A549 (cell line): ENCODE measurements around the gene CMTM5.

Experiments used
- CHD2 ChIP-seq: fragments of 150-350 bp; IDR thresholded peaks from 2 replicates; pipeline ENCODE4 v1.6.1; 2014; ENCODE audit warnings: low read length; ENCODE audit not compliant: partially characterized antibody
- CTCF ChIP-seq: fragments of >200 bp; sonication (Bioruptor Twin); formaldehyde crosslinking; IDR thresholded peaks from 3 replicates; pipeline ENCODE4 v1.5.1; 2016
- EP300 ChIP-seq, 2 experiments: fragments of >200 bp; sonication (Bioruptor Twin); formaldehyde crosslinking; IDR thresholded peaks; 2 replicates in 1 of 2; 3 replicates in 1 of 2; pipeline ENCODE4 v1.6.1; 2016 to 2017
- ESRRA ChIP-seq: fragments of 150-350 bp; IDR thresholded peaks from 2 replicates; pipeline ENCODE4 v1.6.1; 2014; ENCODE audit warnings: mild to moderate bottlenecking, low read length, borderline replicate concordance
- HDAC2 ChIP-seq: fragments of 200-600 bp; sonication (generic); IDR thresholded peaks from 2 replicates; pipeline ENCODE4 v1.6.1; 2016
- PHF8 ChIP-seq: fragments of 200-600 bp; sonication (generic); IDR thresholded peaks from 2 replicates; pipeline ENCODE4 v1.6.1; 2016; ENCODE audit warnings: low read depth, mild to moderate bottlenecking, antibody characterized with exemption, moderate library complexity, borderline replicate concordance
- POLR2A ChIP-seq: IDR thresholded peaks from 2 replicates; pipeline ENCODE4 v1.6.1; 2012; ENCODE audit warnings: mild to moderate bottlenecking, low read length
- RFX5 ChIP-seq: fragments of 450-650 bp; IDR thresholded peaks from 2 replicates; pipeline ENCODE4 v1.7.1; 2014; ENCODE audit warnings: antibody characterized with exemption, mild to moderate bottlenecking, moderate library complexity
- TFCP2L1 ChIP-seq: fragments of 250-450 bp; sonication (Bioruptor Pico); IDR thresholded peaks from 2 replicates; pipeline ENCODE4 v1.5.0; 2021; ENCODE audit warnings: mild to moderate bottlenecking
- ZC3H11A ChIP-seq: fragments of 450-650 bp; IDR thresholded peaks from 2 replicates; pipeline ENCODE4 v1.6.1; 2014; ENCODE audit warnings: antibody characterized with exemption, mild to moderate bottlenecking
- TF ChIP-seq, protein P1 (sequence below): IDR thresholded peaks from 2 replicates; pipeline ENCODE4 v1.6.1; 2012

- TF ChIP-seq POLR2A (no peak), RFX5 (no peak), CHD2 (no peak), ZC3H11A (no peak), CTCF (no peak), PHF8 (no peak), TFCP2L1 (CRISPR knock-in tag) (no peak), HDAC2 (no peak), EP300 (IDR thresholded peaks at IDR 0.05) (no peak), ESRRA (no peak)
- TF ChIP-seq, protein P1, sequence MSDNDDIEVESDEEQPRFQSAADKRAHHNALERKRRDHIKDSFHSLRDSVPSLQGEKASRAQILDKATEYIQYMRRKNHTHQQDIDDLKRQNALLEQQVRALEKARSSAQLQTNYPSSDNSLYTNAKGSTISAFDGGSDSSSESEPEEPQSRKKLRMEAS: no peak
These were observed at the start of gene CMTM5 for GRCh38 chr14:23376482-23377197.
